GM23248 (cell line): ENCODE results near the gene ZMAT5. TPM values are rescaled to one million over a fixed set of nuclear protein-coding genes. Genes with fewer than 3 reads are reported as not detected.

Experiments used
- DNase-seq: peaks from one replicate; pipeline ENCODE4 v3.0.0-alpha.2; 2015
- H2AFZ ChIP-seq: fragments of 200-600 bp; sonication (generic); 2 replicates; pipeline ENCODE4 v1.6.1; 2016; ENCODE audit warnings: antibody characterized with exemption
- H3F3A ChIP-seq: fragments of 200-600 bp; sonication (generic); 2 replicates; pipeline ENCODE4 v1.6.1; 2016; ENCODE audit warnings: mild to moderate bottlenecking, antibody characterized with exemption, mixed run types; ENCODE audit not compliant: insufficient read depth
- H3K27ac ChIP-seq: fragments of 200-600 bp; sonication (generic); 2 replicates; pipeline ENCODE4 v1.5.1; 2016; ENCODE audit warnings: mild to moderate bottlenecking
- H3K27me3 ChIP-seq: fragments of 200-600 bp; sonication (generic); replicated peaks from 2 replicates; pipeline ENCODE4 v1.6.1; 2016; ENCODE audit warnings: mild to moderate bottlenecking; ENCODE audit not compliant: insufficient read depth
- H3K36me3 ChIP-seq: fragments of 200-600 bp; sonication (generic); 2 replicates; pipeline ENCODE4 v1.6.1; 2016; ENCODE audit warnings: low read depth, mild to moderate bottlenecking
- H3K4me1 ChIP-seq: fragments of 200-600 bp; sonication (generic); 2 replicates; pipeline ENCODE4 v1.6.1; 2016; ENCODE audit warnings: mild to moderate bottlenecking; ENCODE audit not compliant: insufficient read depth
- H3K4me2 ChIP-seq: fragments of 200-600 bp; sonication (generic); one replicate; pipeline ENCODE4 v1.6.1; 2016; ENCODE audit warnings: mild to moderate bottlenecking; ENCODE audit not compliant: unreplicated experiment
- H3K4me3 ChIP-seq: fragments of 200-600 bp; sonication (generic); 2 replicates; pipeline ENCODE4 v1.5.1; 2016; ENCODE audit warnings: mild to moderate bottlenecking
- H3K79me2 ChIP-seq: fragments of 200-600 bp; sonication (generic); 2 replicates; pipeline ENCODE4 v1.6.1; 2016; ENCODE audit warnings: mild to moderate bottlenecking; ENCODE audit not compliant: insufficient read depth
- H3K9ac ChIP-seq: fragments of 200-600 bp; sonication (generic); 2 replicates; pipeline ENCODE4 v1.6.1; 2016; ENCODE audit warnings: mild to moderate bottlenecking
- H3K9me2 ChIP-seq: fragments of 200-600 bp; sonication (generic); 2 replicates; pipeline ENCODE4 v1.6.1; 2016; ENCODE audit warnings: mixed run types, mild to moderate bottlenecking, moderate library complexity; ENCODE audit not compliant: insufficient read depth
- H3K9me3 ChIP-seq: fragments of 200-600 bp; sonication (generic); one replicate; pipeline ENCODE4 v1.6.1; 2017; ENCODE audit warnings: low read depth
- H4K20me1 ChIP-seq: fragments of 200-600 bp; sonication (generic); 2 replicates; pipeline ENCODE4 v1.6.0; 2016; ENCODE audit not compliant: insufficient read depth
- EZH2 ChIP-seq: fragments of 200-600 bp; sonication (generic); IDR thresholded peaks from 2 replicates; pipeline ENCODE4 v1.6.1; 2018; ENCODE audit warnings: antibody characterized with exemption, mild to moderate bottlenecking; ENCODE audit not compliant: insufficient read depth, poor library complexity, severe bottlenecking
- EZH2phosphoT487 ChIP-seq: fragments of 200-600 bp; sonication (generic); IDR thresholded peaks from 2 replicates; pipeline ENCODE4 v1.6.1; 2018; ENCODE audit warnings: antibody characterized with exemption, moderate library complexity, mild to moderate bottlenecking, low read depth; ENCODE audit not compliant: insufficient read depth
- WGBS, 2 experiments: methylation state at CpG; one replicate each; pipeline ENCODE4 v1.1.6; 2015 to 2017; ENCODE audit warnings: low lambda C conversion rate in 2 of 2, low coverage in 1 of 2; ENCODE audit errors: missing lambda C conversion rate in 2 of 2; 5-methylcytosine and 5-hydroxymethylcytosine counted together
- in situ Hi-C: fragments of 300-500 bp; cut with MboI; formaldehyde crosslinking; loops from 2 replicates; pipeline ENCODE4 v1.15.0; 2020
- polyA plus RNA-seq: library from polyadenylated mRNA; unstranded; fragments of >200 nt; fragmentation: Nextera tagmentation; extraction: Ambion mirVana; gene quantifications from 2 replicates; pipeline ENCODE4 v1.2.1, GENCODE V29; 2016
- total RNA-seq: library from RNA; depleted of rRNA; stranded (reverse); fragments of >200 nt; shearing (Covaris generic); gene quantifications from 2 replicates; pipeline ENCODE4 v1.2.3, GENCODE V29; 2014

The ZMAT5 gene
- total and polyA plus RNA-seq, 2 experiments from 2014 or later = 11.3 to 35.8 TPM

- H3K4me3 ChIP-seq = no peak overlapping the region
- no peaks in the 10 kb centered on the region for H4K20me1 ChIP-seq
- WGBS, 2 experiments = 44 to 51% methylated on average over 19 of the region's 19 CpGs
- H3K4me2 ChIP-seq = no peak overlapping the region
- no peaks in the 10 kb centered on the region for H3K79me2 ChIP-seq
- H3K9me3 ChIP-seq = no peaks in the 10 kb centered on the region
- no peak overlapping the region for H2AFZ ChIP-seq
- TF ChIP-seq EZH2phosphoT487 (no peak), EZH2 (no peak)
- H3F3A ChIP-seq = no peaks in the 10 kb centered on the region
- no peak overlapping the region for H3K27ac ChIP-seq
- in situ Hi-C loops = no loop called here
- no peaks in the 10 kb centered on the region for H3K9me2 ChIP-seq
- no peaks in the 10 kb centered on the region for H3K27me3 ChIP-seq
- H3K9ac ChIP-seq = no peak overlapping the region
- 0 out of 2 replicates have a peak, but pooled peaks cover 4% of the 10 kb centered on the region for H3K36me3 ChIP-seq
- no peaks in the 10 kb centered on the region for H3K4me1 ChIP-seq
- peak; percentile 28 for DNase-seq
These were observed 66.5 kb downstream of the ZMAT5 start for GRCh38 chr22:29700206-29700899.

GRCh38 chr22:29697853-29698598 lies 68.8 kb downstream of the ZMAT5 start:
- in situ Hi-C loops = no loop called here
- DNase-seq = no peak

DNA sequence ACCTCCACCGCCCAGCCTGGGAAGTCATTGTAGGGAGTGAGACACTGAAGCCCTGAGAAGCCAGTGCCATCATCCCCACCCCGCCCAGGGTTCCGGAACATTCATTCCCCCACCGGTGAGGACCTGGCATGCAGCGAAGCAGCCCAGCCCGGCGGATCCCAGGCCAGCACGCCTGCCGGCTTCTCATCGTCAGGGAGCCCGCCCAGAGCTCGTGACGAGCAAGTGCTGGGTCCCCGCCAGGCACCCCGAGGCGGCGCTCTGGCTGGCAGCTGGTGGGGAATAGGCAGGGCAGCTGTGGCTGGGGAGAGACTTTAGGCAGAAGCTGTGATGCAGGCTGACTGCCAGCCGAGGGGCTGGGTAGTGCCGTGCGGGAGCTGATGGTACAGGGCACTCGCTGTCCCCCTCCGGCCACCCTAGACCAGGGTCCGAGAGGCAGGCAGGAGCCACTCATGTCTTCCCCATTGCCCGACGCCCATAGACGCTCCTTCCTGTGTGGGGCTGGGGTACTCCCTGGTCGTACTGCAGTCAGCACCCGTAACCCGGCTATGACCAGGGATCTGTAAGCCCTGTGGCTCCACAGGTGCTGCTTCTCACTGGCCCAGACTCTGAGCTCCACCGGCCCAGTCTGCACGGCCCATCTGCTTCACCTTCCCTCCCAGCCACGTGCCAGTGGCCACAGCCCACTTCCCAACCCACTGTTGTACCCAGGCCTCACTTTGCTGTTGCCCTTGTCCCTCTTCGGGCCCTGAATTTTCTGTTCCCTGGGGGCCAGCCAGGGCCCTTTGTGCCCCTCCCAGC lies 71.5 kb downstream of the ZMAT5 start:
- H3F3A ChIP-seq = no peaks in the 10 kb centered on the region
- no peak for TF ChIP-seq EZH2
- no peak for TF ChIP-seq EZH2phosphoT487
- no peaks in the 10 kb centered on the region for H4K20me1 ChIP-seq
- no peak overlapping the region for H3K27ac ChIP-seq
- in situ Hi-C loops = no loop called here
- no peak overlapping the region for H3K4me2 ChIP-seq
- no peaks in the 10 kb centered on the region for H3K79me2 ChIP-seq
- H2AFZ ChIP-seq = no peak overlapping the region
- H3K36me3 ChIP-seq = peaks cover 13% of the 10 kb centered on the region; the same call in 1 of the 2 replicates
- no peak overlapping the region for H3K9ac ChIP-seq
- no peaks in the 10 kb centered on the region for H3K9me2 ChIP-seq
- H3K27me3 ChIP-seq = no peaks in the 10 kb centered on the region
- H3K4me3 ChIP-seq = no peak overlapping the region
- no peaks in the 10 kb centered on the region for H3K4me1 ChIP-seq
- no peaks in the 10 kb centered on the region for H3K9me3 ChIP-seq
- WGBS, 2 experiments = 85 to 90% methylated on average over 31 to 33 of the region's 33 CpGs
- DNase-seq = no peak

More at GRCh38 chr22:29697853-29698598, 68.8 kb downstream of the ZMAT5 start:
- Histone ChIP-seq H3K27me3 (no peaks in the 10 kb centered on the region), H3K9me2 (no peaks in the 10 kb centered on the region), H3K4me2 (no peak overlapping the region), H3K36me3 (peaks cover 13% of the 10 kb centered on the region; the same call in 1 of the 2 replicates), H3K9ac (no peak overlapping the region), H3K4me1 (no peaks in the 10 kb centered on the region), H3K4me3 (no peak overlapping the region), H4K20me1 (no peaks in the 10 kb centered on the region), H3K79me2 (no peaks in the 10 kb centered on the region), H3K9me3 (no peaks in the 10 kb centered on the region), H3K27ac (no peak overlapping the region), H3F3A (no peaks in the 10 kb centered on the region), H2AFZ (no peak overlapping the region)
- 53 to 61% methylated on average over 16 of the region's 16 CpGs for WGBS, 2 experiments
- TF ChIP-seq EZH2 (no peak), EZH2phosphoT487 (no peak)

GRCh38 chr22:29693671-29694070 lies 73.1 kb downstream of the ZMAT5 start:
- no peak overlapping the region for H3K4me3 ChIP-seq
- H3K36me3 ChIP-seq = peaks cover 13% of the 10 kb centered on the region; the same call in 1 of the 2 replicates
- H3K9me3 ChIP-seq = no peaks in the 10 kb centered on the region
- H3K27ac ChIP-seq = no peak overlapping the region
- H4K20me1 ChIP-seq = no peaks in the 10 kb centered on the region
- no peaks in the 10 kb centered on the region for H3K4me1 ChIP-seq
- no peak overlapping the region for H3K9ac ChIP-seq
- no peak overlapping the region for H3K4me2 ChIP-seq
- in situ Hi-C loops = no loop called here
- 0 out of 2 replicates have a peak, but pooled peaks cover 2% of the 10 kb centered on the region for H3F3A ChIP-seq
- WGBS, 2 experiments = 53 to 55% methylated on average over 9 of the region's 9 CpGs
- no peak overlapping the region for H2AFZ ChIP-seq
- H3K79me2 ChIP-seq = no peaks in the 10 kb centered on the region
- DNase-seq = peak; percentile 16
- no peaks in the 10 kb centered on the region for H3K9me2 ChIP-seq
- no peak for TF ChIP-seq EZH2
- TF ChIP-seq EZH2phosphoT487 = no peak
- H3K27me3 ChIP-seq = no peaks in the 10 kb centered on the region
